Stimulated activated naive CD8-positive, alpha-beta T cell treated with anti-CD3 and anti-CD28 coated beads, Interleukin-15, amount 100 ng/mL, for 72 hours (primary cell): ENCODE results near the gene CCDC39.
"Not testable (repeated sequence)": the region's sequence is repeated elsewhere in the genome, so short reads cannot be mapped to it uniquely, and the experiment has no call there.

Source experiments
- ATAC-seq: fragments of 150-1000 bp; cut with Tn5 transposase; 2 replicates; pipeline ENCODE4 v1.10.0; 2021; ENCODE audit warnings: mild to moderate bottlenecking, moderate library complexity
- DNase-seq, 2 donors: peaks; one replicate each; pipeline ENCODE4 v3.0.0; 2021 to 2022
- H3K27ac Mint-ChIP-seq, 2 donors: one replicate each; pipeline ENCODE4 v1.8.0; 2022; ENCODE audit warnings: mild to moderate bottlenecking in 2 of 2, mixed read lengths in 2 of 2, moderate library complexity in 2 of 2
- H3K27me3 Mint-ChIP-seq: one replicate; pipeline ENCODE4 v1.8.0; 2022; ENCODE audit warnings: mixed read lengths
- H3K4me1 Mint-ChIP-seq: one replicate; pipeline ENCODE4 v1.8.0; 2022; ENCODE audit warnings: mild to moderate bottlenecking, mixed read lengths
- H3K4me3 Mint-ChIP-seq, 2 donors: one replicate each; pipeline ENCODE4 v1.8.0; 2022; ENCODE audit warnings: mild to moderate bottlenecking in 2 of 2, mixed read lengths in 2 of 2, moderate library complexity in 1 of 2
- H3K9me3 Mint-ChIP-seq, 2 donors: one replicate each; pipeline ENCODE4 v1.8.0; 2022; ENCODE audit warnings: mixed read lengths in 2 of 2

The CCDC39 gene

GRCh38 chr3:180595559-180595935, 83.7 kb downstream of the CCDC39 start:
- no peak for DNase-seq
- ATAC-seq: no peak
- Mint-ChIP-seq H3K27ac (no peak overlapping the region), H3K4me1 (no peaks in the 10 kb centered on the region), H3K4me3 (no peak overlapping the region), H3K9me3 (no peaks in the 10 kb centered on the region), H3K27me3 (peaks cover 48% of the 10 kb centered on the region)

- ATAC-seq (no peak), DNase-seq (no peak)
- Mint-ChIP-seq H3K4me3 (no peak overlapping the region), H3K27ac (no peak overlapping the region), H3K9me3 (no peaks in the 10 kb centered on the region), H3K27me3 (peaks cover 46% of the 10 kb centered on the region), H3K4me1 (no peaks in the 10 kb centered on the region)
Measured at GRCh38 chr3:180594631-180595558, 84.4 kb downstream of the CCDC39 start.

GRCh38 chr3:180593631-180594030, 85.7 kb downstream of the CCDC39 start:
- not testable (repeated sequence) for H3K9me3 Mint-ChIP-seq, H3K27ac Mint-ChIP-seq, H3K4me3 Mint-ChIP-seq, H3K4me1 Mint-ChIP-seq, ATAC-seq, DNase-seq
- peaks cover 34% of the 10 kb centered on the region for H3K27me3 Mint-ChIP-seq

GRCh38 chr3:180590396-180590795, 88.9 kb downstream of the CCDC39 start:
- no peak overlapping the region for H3K4me3 Mint-ChIP-seq
- H3K4me1 Mint-ChIP-seq: no peaks in the 10 kb centered on the region
- H3K9me3 Mint-ChIP-seq: no peaks in the 10 kb centered on the region
- peaks cover 46% of the 10 kb centered on the region for H3K27me3 Mint-ChIP-seq
- H3K27ac Mint-ChIP-seq: no peak overlapping the region
- ATAC-seq: no peak
- DNase-seq: no peak

GRCh38 chr3:180580934-180581333, 98.4 kb downstream of the CCDC39 start:
- Mint-ChIP-seq H3K4me3 (no peak overlapping the region), H3K9me3 (no peaks in the 10 kb centered on the region), H3K4me1 (no peaks in the 10 kb centered on the region), H3K27ac (no peak overlapping the region), H3K27me3 (peaks cover 27% of the 10 kb centered on the region)
- no peak for ATAC-seq
- DNase-seq: no peak

GRCh38 chr3:180575571-180575970, 103.7 kb downstream of the CCDC39 start:
- no peak for ATAC-seq
- Mint-ChIP-seq H3K9me3 (no peaks in the 10 kb centered on the region), H3K4me3 (no peak overlapping the region), H3K27ac (no peak overlapping the region), H3K27me3 (peaks cover 9% of the 10 kb centered on the region), H3K4me1 (no peaks in the 10 kb centered on the region)
- DNase-seq: no peak

- H3K4me1 Mint-ChIP-seq: no peaks in the 10 kb centered on the region
- ATAC-seq (no peak), DNase-seq (no peak)
- no peak overlapping the region for H3K27ac Mint-ChIP-seq
- H3K4me3 Mint-ChIP-seq: no peak overlapping the region
- peaks cover 9% of the 10 kb centered on the region for H3K27me3 Mint-ChIP-seq
- H3K9me3 Mint-ChIP-seq: no peaks in the 10 kb centered on the region
Measured at GRCh38 chr3:180571831-180572598, 107.3 kb downstream of the CCDC39 start.

- H3K27ac Mint-ChIP-seq: no peak overlapping the region
- no peaks in the 10 kb centered on the region for H3K4me1 Mint-ChIP-seq
- no peaks in the 10 kb centered on the region for H3K27me3 Mint-ChIP-seq
- ATAC-seq (no peak), DNase-seq (no peak)
- H3K4me3 Mint-ChIP-seq: no peak overlapping the region
- no peaks in the 10 kb centered on the region for H3K9me3 Mint-ChIP-seq
Measured at GRCh38 chr3:180570238-180570637, 109.1 kb downstream of the CCDC39 start.

- Mint-ChIP-seq H3K27ac (no peak overlapping the region), H3K4me1 (no peaks in the 10 kb centered on the region), H3K9me3 (peaks cover 8 to 12% of the 10 kb centered on the region in 2 donors), H3K4me3 (no peak overlapping the region), H3K27me3 (no peaks in the 10 kb centered on the region)
- DNase-seq (no peak), ATAC-seq (no peak)
Measured at GRCh38 chr3:180564676-180565075, 114.6 kb downstream of the CCDC39 start.
